Stimulated activated CD8-positive, alpha-beta memory T cell treated with anti-CD3 and anti-CD28 coated beads, Interleukin-4, amount 100 ng/mL, for 24 hours (primary cell): ENCODE results near the gene AHNAK2.
"Not testable (repeated sequence)": the region's sequence is repeated elsewhere in the genome, so short reads cannot be mapped to it uniquely, and the experiment has no call there.

Experiments used
- DNase-seq: peaks from one replicate; pipeline ENCODE4 v3.0.0-alpha.2; 2020; ENCODE audit warnings: low read depth

AHNAK2 gene

GRCh38 chr14:104953896-104954656, 24.1 kb downstream of the AHNAK2 start:
- DNase-seq: no peak

DNA sequence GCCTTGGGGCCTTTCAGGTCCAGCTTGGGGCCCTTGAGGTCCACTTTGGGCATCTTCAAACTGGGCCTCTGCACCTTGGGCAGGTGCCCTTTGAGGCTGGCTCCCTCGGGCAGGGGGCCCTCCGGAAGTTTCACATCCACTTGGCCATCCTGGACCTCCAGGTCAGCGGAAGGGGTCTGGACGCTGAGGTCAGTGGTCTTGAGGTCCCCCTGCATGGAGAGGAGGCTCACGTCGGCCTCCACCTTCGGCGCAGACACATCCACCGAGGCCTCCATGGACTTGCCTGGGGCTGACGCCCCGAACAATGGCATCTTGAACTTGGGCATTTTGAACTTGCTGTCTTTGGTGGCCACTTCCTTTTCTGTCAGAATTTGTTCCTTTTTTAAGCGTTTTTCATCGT, 25.1 kb downstream of the AHNAK2 start:
- no peak for DNase-seq

DNA sequence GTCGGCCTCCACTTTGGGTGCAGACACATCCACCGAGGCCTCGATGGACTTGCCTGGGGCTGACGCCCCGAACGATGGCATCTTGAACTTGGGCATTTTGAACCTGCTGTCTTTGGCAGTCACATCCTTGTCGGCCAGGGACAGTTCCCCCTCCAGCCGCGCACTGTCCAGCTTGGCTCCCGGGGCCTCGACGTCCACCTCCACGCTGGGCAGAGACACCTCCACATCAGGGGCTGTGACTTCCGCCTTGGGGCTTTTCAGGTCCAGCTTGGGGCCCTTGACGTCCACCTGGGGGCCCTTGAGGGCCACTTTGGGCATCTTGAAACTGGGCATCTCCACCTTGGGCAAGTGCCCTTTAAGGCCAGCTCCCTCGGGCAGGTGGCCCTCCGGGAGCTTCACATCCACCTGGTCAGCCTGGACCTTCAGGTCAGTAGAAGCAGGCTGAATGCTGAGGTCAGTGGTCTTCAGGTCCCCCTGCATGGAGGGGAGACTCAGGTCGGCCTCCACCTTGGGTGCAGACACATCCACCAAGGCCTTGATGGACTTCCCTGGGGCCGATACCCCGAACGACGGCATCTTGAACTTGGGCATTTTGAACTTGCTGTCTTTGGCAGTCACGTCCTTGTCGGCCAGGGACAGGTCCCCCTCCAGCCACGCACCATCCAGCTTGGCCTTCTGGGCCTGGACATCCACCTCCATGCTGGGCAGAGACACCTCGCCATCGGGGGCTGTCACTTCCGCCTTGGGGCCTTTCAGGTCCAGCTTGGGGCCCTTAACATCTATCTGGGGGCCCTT, 26.1 kb downstream of the AHNAK2 start:
- DNase-seq: not testable (repeated sequence)

DNA sequence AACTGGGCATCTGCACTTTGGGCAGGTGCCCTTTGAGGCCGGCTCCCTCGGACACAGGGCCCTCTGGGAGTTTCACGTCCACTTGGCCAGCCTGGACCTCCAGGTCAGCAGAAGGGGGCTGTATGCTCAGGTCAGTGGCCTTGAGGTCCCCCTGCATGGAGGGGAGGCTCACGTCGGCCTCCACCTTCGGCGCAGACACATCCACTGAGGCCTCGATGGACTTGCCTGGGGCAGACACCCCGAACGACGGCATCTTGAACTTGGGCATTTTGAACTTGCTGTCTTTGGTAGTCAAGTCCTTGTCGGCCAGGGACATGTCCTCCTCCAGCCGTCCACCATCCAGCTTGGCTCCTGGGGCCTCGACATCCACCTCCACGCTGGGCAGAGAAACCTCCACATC, 27.5 kb downstream of the AHNAK2 start:
- DNase-seq: not testable (repeated sequence)

DNA sequence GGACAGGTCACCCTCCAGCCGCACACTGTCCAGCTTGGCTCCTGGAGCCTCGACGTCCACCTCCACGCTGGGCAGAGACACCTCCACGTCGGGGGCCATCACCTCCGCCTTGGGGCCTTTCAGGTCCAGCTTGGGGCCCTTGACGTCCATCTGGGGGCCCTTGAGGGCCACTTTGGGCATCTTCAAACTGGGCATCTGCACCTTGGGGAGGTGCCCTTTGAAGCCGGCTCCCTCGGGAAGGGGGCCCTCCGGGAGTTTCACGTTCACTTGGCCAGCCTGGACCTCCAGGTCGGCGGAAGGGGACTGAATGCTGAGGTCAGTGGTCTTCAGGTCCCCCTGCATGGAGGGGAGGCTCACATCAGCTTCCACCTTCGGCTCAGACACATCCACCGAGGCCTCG, 28.2 kb downstream of the AHNAK2 start:
- DNase-seq: no peak

- DNase-seq: not testable (repeated sequence)
Observed at GRCh38 chr14:104949406-104949955, 28.7 kb downstream of the AHNAK2 start.

GRCh38 chr14:104948736-104949031, 29.5 kb downstream of the AHNAK2 start:
- DNase-seq: no peak

DNA sequence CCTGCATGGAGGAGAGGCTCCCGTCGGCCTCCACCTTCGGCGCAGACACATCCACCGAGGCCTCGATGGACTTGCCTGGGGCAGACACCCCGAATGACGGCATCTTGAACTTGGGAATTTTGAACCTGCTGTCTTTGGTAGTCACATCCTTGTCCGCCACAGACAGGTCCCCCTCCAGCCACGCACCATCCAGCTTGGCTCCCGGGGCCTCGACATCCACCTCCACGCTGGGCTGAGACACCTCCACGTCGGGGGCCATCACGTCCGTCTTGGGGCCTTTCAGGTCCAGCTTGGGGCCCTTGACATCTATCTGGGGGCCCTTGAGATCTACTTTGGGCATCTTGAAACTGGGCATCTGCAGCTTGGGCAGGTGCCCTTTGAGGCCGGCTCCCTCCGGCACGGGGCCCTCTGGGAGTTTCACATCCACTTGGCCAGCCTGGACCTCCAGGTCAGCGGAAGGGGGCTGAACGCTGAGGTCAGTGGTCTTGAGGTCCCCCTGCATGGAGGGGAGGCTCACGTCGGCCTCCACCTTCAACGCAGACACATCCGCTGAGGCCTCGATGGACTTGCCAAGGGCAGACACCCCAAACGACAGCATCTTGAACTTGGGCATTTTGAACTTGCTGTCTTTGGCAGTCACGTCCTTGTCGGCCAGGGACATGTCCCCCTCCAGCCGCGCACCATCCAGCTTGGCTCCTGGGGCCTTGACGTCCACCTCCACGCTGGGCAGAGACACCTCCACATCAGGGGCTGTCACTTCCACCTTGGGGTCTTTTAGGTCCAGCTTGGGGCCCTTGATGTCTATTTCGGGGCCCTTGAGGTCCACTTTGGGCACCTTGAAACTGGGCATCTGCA, 30.1 kb downstream of the AHNAK2 start:
- DNase-seq: not testable (repeated sequence)

DNA sequence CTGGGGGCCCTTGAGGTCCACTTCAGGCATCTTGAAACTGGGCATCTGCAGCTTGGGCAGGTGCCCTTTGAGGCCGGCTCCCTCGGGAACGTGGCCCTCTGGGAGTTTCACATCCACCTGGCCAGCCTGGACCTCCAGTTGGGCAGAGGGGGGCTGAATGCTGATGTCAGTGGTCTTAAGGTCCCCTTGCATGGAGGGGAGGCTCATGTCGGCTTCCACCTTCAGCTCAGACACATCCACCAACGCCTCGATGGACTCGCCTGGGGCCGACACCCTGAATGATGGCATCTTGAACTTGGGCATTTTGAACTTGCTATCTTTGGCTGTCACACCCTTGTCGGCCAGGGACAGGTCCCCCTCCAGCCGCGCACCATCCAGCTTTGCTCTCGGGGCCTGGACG, 31.0 kb downstream of the AHNAK2 start:
- not testable (repeated sequence) for DNase-seq

DNA sequence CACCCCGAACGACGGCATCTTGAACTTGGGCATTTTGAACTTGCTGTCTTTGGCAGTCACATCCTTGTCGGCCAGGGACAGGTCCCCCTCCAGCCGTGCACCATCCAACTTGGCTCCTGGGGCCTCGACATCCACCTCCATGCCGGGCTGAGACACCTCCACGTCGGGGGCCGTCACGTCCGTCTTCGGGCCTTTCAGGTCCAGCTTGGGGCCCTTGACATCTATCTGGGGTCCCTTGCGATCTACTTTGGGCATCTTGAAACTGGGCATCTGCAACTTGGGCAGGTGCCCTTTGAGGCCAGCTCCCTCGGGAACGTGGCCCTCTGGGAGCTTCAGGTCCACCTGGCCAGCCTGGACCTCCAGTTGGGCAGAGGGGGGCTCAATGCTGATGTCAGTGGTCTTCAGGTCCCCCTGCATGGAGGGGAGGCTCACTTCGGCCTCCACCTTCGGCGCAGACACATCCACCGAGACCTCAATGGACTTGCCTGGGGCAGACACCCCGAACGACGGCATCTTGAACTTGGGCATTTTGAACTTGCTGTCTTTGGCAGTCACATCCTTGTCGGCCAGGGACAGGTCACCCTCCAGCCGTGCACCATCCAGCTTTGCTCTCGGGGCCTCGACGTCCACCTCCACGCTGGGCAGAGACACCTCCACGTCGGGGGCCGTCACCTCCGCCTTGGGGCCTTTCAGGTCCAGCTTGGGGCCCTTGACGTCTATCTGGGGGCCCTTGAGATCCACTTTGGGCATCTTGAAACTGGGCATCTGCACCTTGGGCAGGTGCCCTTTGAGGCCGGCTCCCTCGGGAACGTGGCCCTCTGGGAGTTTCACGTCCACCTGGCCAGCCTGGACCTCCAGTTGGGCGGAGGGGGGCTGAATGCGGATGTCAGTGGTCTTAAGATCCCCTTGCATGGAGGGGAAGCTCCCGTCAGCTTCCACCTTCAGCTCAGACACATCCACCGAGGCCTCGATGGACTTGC, 31.9 kb downstream of the AHNAK2 start:
- DNase-seq: not testable (repeated sequence)

- not testable (repeated sequence) for DNase-seq
Observed at GRCh38 chr14:104945266-104945665, 32.9 kb downstream of the AHNAK2 start.

- DNase-seq: not testable (repeated sequence)
Observed at GRCh38 chr14:104944436-104945205, 33.6 kb downstream of the AHNAK2 start.

GRCh38 chr14:104944016-104944308, 34.2 kb downstream of the AHNAK2 start:
- not testable (repeated sequence) for DNase-seq

DNA sequence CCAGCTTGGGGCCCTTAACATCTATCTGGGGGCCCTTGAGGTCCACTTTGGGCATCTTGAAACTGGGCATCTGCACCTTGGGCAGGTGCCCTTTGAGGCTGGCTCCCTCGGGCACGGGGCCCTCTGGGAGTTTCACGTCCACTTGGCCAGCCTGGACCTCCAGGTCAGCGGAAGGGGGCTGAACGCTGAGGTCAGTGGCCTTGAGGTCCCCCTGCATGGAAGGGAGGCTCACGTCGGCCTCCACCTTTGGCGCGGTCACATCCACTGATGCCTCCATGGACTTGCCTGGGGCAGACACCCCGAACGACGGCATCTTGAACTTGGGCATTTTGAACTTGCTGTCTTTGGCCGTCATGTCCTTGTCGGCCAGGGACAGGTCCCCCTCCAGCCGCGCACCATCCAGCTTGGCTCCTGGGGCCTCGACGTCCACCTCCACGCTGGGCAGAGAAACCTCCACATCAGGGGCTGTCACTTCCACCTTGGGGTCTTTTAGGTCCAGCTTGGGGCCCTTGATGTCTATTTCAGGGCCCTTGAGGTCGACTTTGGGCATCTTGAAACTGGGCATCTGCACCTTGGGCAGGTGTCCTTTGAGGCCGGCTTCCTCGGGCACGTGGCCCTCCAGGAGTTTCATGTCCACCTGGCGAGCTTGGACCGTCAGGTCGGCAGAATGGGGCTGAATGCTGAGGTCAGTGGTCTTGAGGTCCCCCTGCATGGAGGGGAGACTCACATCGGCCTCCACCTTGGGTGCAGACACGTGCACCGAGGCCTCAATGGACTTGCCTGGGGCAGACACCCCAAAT, 34.8 kb downstream of the AHNAK2 start:
- DNase-seq: not testable (repeated sequence)

GRCh38 chr14:104942586-104942985, 35.6 kb downstream of the AHNAK2 start:
- DNase-seq: no peak

GRCh38 chr14:104941508-104942365, 36.4 kb downstream of the AHNAK2 start:
- DNase-seq: no peak

DNA sequence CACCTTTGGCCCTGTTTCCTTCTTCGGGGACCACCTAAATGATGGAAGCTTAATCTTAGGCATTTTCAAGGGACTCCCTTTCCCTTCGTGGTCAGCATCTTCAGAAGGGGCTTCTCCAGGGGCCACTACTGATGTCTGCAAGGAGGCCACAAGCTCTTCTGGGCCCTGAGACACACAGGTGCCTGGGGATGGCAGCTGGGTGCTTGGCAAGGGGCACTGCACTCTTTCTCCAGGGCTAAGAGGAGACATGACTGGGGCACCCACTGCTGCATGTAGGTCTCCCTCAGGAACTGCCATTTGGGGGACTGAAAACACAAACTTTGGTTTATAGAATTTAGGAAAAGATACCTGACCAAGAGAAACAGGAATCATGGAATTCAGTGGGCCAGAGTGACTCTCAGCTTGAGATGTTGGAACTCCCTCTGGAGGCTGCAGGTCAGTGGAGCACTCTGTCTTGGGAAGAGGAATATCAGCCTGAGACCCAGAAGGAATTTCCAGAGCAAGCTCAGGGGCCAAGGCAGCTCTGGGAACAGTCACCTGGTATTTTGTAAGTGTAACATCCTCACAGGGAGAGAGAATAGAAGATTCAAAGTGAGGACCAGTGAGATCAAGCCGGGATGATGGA, 37.5 kb downstream of the AHNAK2 start:
- no peak for DNase-seq
